WTC11 (cell line): ENCODE data around the gene PMS1. TPM values are rescaled to one million over a fixed set of nuclear protein-coding genes. Genes with fewer than 3 reads are reported as not detected.

Source experiments
- ATF1 ChIP-seq: sonication (generic); formaldehyde crosslinking; IDR thresholded peaks from 2 replicates; pipeline ENCODE4 v1.8.1; 2023; ENCODE audit warnings: mild to moderate bottlenecking, moderate library complexity, missing genetic modification reagents
- ATF2 ChIP-seq: sonication (generic); formaldehyde crosslinking; IDR thresholded peaks from 2 replicates; pipeline ENCODE4 v1.8.1; 2022; ENCODE audit warnings: low read depth, missing genetic modification reagents, borderline replicate concordance
- ELF4 ChIP-seq: sonication (generic); formaldehyde crosslinking; IDR thresholded peaks from 2 replicates; pipeline ENCODE4 v1.8.1; 2022; ENCODE audit warnings: low read depth, mild to moderate bottlenecking, moderate library complexity, missing genetic modification reagents
- FOXJ3 ChIP-seq: sonication (generic); formaldehyde crosslinking; IDR thresholded peaks from 2 replicates; pipeline ENCODE4 v1.9.0; 2021; ENCODE audit warnings: missing genetic modification reagents, mild to moderate bottlenecking, borderline replicate concordance
- FOXP1 ChIP-seq: sonication (generic); formaldehyde crosslinking; IDR thresholded peaks from 2 replicates; pipeline ENCODE4 v1.8.0; 2022; ENCODE audit warnings: missing genetic modification reagents, mild to moderate bottlenecking, moderate library complexity, borderline replicate concordance
- KAT7 ChIP-seq: sonication (generic); formaldehyde crosslinking; IDR thresholded peaks from 2 replicates; pipeline ENCODE4 v1.8.1; 2023; ENCODE audit warnings: missing genetic modification reagents, mild to moderate bottlenecking, borderline replicate concordance
- MXD4 ChIP-seq: fragments of 250-450 bp; sonication (Bioruptor Pico); IDR thresholded peaks from 2 replicates; pipeline ENCODE4 v1.8.0; 2021; ENCODE audit warnings: mild to moderate bottlenecking, moderate library complexity, borderline replicate concordance
- NR1H2 ChIP-seq: sonication (generic); formaldehyde crosslinking; IDR thresholded peaks from 2 replicates; pipeline ENCODE4 v1.9.0; 2021; ENCODE audit warnings: mild to moderate bottlenecking, moderate library complexity, missing genetic modification reagents
- PRRX2 ChIP-seq: fragments of 250-450 bp; sonication (Bioruptor Pico); IDR thresholded peaks from 2 replicates; pipeline ENCODE4 v1.8.0; 2021; ENCODE audit warnings: mild to moderate bottlenecking
- SMAD3 ChIP-seq: sonication (generic); formaldehyde crosslinking; IDR thresholded peaks from 2 replicates; pipeline ENCODE4 v1.8.0; 2022; ENCODE audit warnings: missing genetic modification reagents, mild to moderate bottlenecking, borderline replicate concordance
- STAT6 ChIP-seq: sonication (generic); formaldehyde crosslinking; conservative IDR thresholded peaks from 2 replicates; pipeline ENCODE4 v1.8.1; 2023; ENCODE audit warnings: mild to moderate bottlenecking, low read depth, missing genetic modification reagents, moderate library complexity
- TEAD4 ChIP-seq: sonication (generic); formaldehyde crosslinking; IDR thresholded peaks from 2 replicates; pipeline ENCODE4 v1.8.0; 2022; ENCODE audit warnings: mild to moderate bottlenecking, missing genetic modification reagents
- ZNF219 ChIP-seq: sonication (generic); formaldehyde crosslinking; IDR thresholded peaks from 2 replicates; pipeline ENCODE4 v1.8.0; 2023; ENCODE audit warnings: missing genetic modification reagents, mild to moderate bottlenecking, borderline replicate concordance
- ZNF232 ChIP-seq: sonication (generic); formaldehyde crosslinking; IDR thresholded peaks from 2 replicates; pipeline ENCODE4 v1.8.0; 2022; ENCODE audit warnings: mild to moderate bottlenecking, missing genetic modification reagents
- ZNF281 ChIP-seq: sonication (generic); formaldehyde crosslinking; IDR thresholded peaks from 2 replicates; pipeline ENCODE4 v1.8.0; 2023; ENCODE audit warnings: mild to moderate bottlenecking, missing genetic modification reagents
- ZNF396 ChIP-seq: fragments of 250-450 bp; sonication (Bioruptor Pico); IDR thresholded peaks from 2 replicates; pipeline ENCODE4 v1.8.0; 2021; ENCODE audit warnings: mild to moderate bottlenecking, moderate library complexity, borderline replicate concordance
- ZNF423 ChIP-seq: fragments of 250-450 bp; sonication (Bioruptor Pico); IDR thresholded peaks from 2 replicates; pipeline ENCODE4 v2.1.2; 2022; ENCODE audit warnings: mild to moderate bottlenecking, moderate library complexity
- ZNF512 ChIP-seq: sonication (generic); formaldehyde crosslinking; IDR thresholded peaks from 2 replicates; pipeline ENCODE4 v1.8.1; 2022; ENCODE audit warnings: missing genetic modification reagents, borderline replicate concordance
- ZNF532 ChIP-seq: fragments of 250-450 bp; sonication (Bioruptor Pico); IDR thresholded peaks from 2 replicates; pipeline ENCODE4 v1.9.0; 2021; ENCODE audit warnings: mild to moderate bottlenecking, borderline replicate concordance
- total RNA-seq: library from RNA; stranded (reverse); gene quantifications from 3 replicates; pipeline ENCODE4 v1.2.3, GENCODE V29; 2021
- TF ChIP-seq, protein P1 (sequence below): fragments of 250-450 bp; sonication (Bioruptor Pico); IDR thresholded peaks from 2 replicates; pipeline ENCODE4 v1.9.0; 2021; ENCODE audit warnings: mild to moderate bottlenecking

The PMS1 gene
- total RNA-seq, 1 experiment from 2014 or later = 49.8 TPM

DNA sequence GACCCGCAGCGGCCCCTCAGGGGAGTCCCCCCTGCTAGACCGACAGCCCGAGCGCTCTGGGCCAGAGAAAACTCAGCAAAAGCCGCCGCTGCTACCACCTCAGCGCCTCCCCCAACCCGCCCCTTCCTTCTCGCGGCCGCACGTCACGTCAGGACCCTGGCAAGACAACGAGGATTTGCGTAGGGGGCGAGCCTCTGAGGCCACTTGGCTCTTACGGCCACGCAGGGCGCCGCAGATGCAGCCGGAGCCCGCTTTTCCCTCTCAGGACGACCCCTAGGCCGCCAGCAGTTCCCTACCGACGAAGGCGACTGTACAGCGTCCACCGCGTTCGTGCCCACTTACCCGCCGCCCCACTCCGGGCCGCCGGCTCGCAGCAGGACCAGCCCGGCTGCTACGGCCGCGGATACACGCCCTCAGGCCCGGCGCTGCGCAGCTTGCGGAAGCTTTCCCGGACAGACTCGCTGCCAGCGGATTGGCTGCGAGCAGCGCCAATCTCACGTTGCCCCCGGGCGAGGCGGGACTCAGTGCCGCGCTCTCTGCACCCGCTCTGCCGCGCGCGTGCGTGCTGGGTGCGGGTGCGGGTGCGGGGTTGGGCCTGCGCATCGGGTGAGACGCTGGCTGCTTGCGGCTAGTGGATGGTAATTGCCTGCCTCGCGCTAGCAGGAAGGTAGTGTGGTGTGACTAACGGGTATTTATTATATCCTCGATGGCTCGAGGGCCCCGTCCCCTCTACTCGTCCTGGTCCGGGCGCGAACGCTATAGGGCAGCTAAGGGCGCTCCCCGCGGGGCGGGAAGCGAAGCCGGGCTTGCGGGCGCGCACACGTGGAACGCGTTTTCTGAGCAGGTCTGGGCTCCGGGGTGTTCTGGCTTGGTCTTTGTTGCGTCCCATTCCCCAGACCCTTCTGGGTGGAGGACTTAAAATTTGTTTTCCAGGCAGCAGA is at the start of gene PMS1, which contains the start of gene ORMDL1 (continued):
- TF ChIP-seq ZNF532 (CRISPR knock-in tag) (no peak), MXD4 (CRISPR knock-in tag) (no peak), FOXP1 (CRISPR knock-in tag) (peak; percentile 94; the same call in 1 of the 2 replicates), ZNF396 (CRISPR knock-in tag) (no peak), NR1H2 (no peak), ZNF219 (CRISPR knock-in tag) (peak; percentile 52; the same call in 1 of the 2 replicates), FOXJ3 (CRISPR knock-in tag) (no peak), PRRX2 (no peak), ZNF281 (CRISPR knock-in tag) (no peak), SMAD3 (CRISPR knock-in tag) (peak; percentile 84; the same call in 1 of the 2 replicates), ZNF512 (no peak), ELF4 (CRISPR knock-in tag) (no peak), TEAD4 (peak; percentile 52; the same call in 1 of the 2 replicates), ATF2 (CRISPR knock-in tag) (no peak), ZNF423 (CRISPR knock-in tag) (no peak), STAT6 (CRISPR knock-in tag) (0 out of 2 replicates have a peak, but pooled peaks have one; percentile 41), KAT7 (CRISPR knock-in tag) (0 out of 2 replicates have a peak, but pooled peaks have one; percentile 95), ZNF232 (CRISPR knock-in tag) (peak; percentile 93), ATF1 (CRISPR knock-in tag) (no peak; the same call in none of the 2 replicates)
- TF ChIP-seq, protein P1, sequence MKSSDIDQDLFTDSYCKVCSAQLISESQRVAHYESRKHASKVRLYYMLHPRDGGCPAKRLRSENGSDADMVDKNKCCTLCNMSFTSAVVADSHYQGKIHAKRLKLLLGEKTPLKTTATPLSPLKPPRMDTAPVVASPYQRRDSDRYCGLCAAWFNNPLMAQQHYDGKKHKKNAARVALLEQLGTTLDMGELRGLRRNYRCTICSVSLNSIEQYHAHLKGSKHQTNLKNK (CRISPR knock-in tag) = no peak
